Caco-2 (cell line): ENCODE measurements around the gene GPM6B. TPM values are rescaled to one million over a fixed set of nuclear protein-coding genes. Genes with fewer than 3 reads are reported as not detected.

Experiments used
- BruUV-seq: library from RNA; stranded (reverse); fragments of 400-500 nt; replicated peaks from 2 replicates; lab custom pipeline; 2021; lab: Mats Ljungman, UMichigan
- CTCF ChIA-PET: fragments of 300-600 bp; sonication (Branson Sonifier 250); formaldehyde crosslinking; loops from one replicate; lab custom pipeline; 2022; ENCODE audit warnings: antibody characterized with exemption; lab: Charles Lee
- POLR2A ChIA-PET: fragments of 300-600 bp; sonication (Branson Sonifier 250); formaldehyde crosslinking; loops from one replicate; lab custom pipeline; 2022; ENCODE audit warnings: antibody characterized with exemption; lab: Charles Lee
- DNase-seq, 2 experiments: peaks; one replicate each; pipeline versions ENCODE4 v3.0.0 to v3.0.0-alpha.2; 2020 to 2022
- H3K27me3 ChIP-seq: replicated peaks from 2 replicates; pipeline ENCODE4 v1.6.0; 2011; ENCODE audit warnings: low read length; ENCODE audit not compliant: control insufficient read depth, insufficient read depth
- H3K36me3 ChIP-seq: 2 replicates; pipeline ENCODE4 v1.5.1; 2011; ENCODE audit warnings: low read length; ENCODE audit not compliant: control insufficient read depth, insufficient read depth
- H3K4me1 ChIP-seq: fragments of 250-450 bp; sonication (Bioruptor Pico); 2 replicates; pipeline ENCODE4 v1.5.1; 2020; ENCODE audit warnings: mild to moderate bottlenecking
- H3K4me3 ChIP-seq: 2 replicates; pipeline ENCODE4 v1.5.1; 2011; ENCODE audit warnings: low read depth, mild to moderate bottlenecking, control low read depth, low read length
- H3K9me3 ChIP-seq: fragments of 250-450 bp; sonication (Bioruptor Pico); 2 replicates; pipeline ENCODE4 v1.5.1; 2020; ENCODE audit warnings: mild to moderate bottlenecking, moderate library complexity
- H3K27ac Mint-ChIP-seq: one replicate; pipeline ENCODE4 v1.8.0; 2022; ENCODE audit warnings: mixed read lengths; ENCODE audit not compliant: unreplicated experiment
- H3K27me3 Mint-ChIP-seq: one replicate; pipeline ENCODE4 v1.8.0; 2022; ENCODE audit warnings: mixed read lengths; ENCODE audit not compliant: insufficient read depth, unreplicated experiment
- H3K36me3 Mint-ChIP-seq: one replicate; pipeline ENCODE4 v1.8.0; 2022; ENCODE audit warnings: mild to moderate bottlenecking, mixed read lengths; ENCODE audit not compliant: insufficient read depth, unreplicated experiment
- H3K4me1 Mint-ChIP-seq: one replicate; pipeline ENCODE4 v1.8.0; 2022; ENCODE audit warnings: low read depth, mixed read lengths; ENCODE audit not compliant: unreplicated experiment
- H3K4me3 Mint-ChIP-seq: one replicate; pipeline ENCODE4 v1.8.0; 2022; ENCODE audit warnings: mild to moderate bottlenecking, moderate library complexity, mixed read lengths; ENCODE audit not compliant: unreplicated experiment
- H3K9me3 Mint-ChIP-seq: one replicate; pipeline ENCODE4 v1.8.0; 2022; ENCODE audit warnings: mixed read lengths; ENCODE audit not compliant: unreplicated experiment
- intact Hi-C: fragments of 100-400 bp; cut with micrococcal nuclease; formaldehyde crosslinking; loops from one replicate; pipeline ENCODE4 v1.10.0; 2022; ENCODE audit not compliant: unreplicated experiment
- total RNA-seq: library from RNA; stranded (reverse); gene quantifications from 2 replicates; pipeline ENCODE4 v1.2.3, GENCODE V29; 2022
- TF ChIP-seq, protein P1 (sequence below), 2 experiments: fragments of 200-600 bp in 1 of 2; IDR thresholded peaks; 1 replicate in 1 of 2; 2 replicates in 1 of 2; pipeline versions ENCODE4 v1.5.1 to v1.8.0; 2011 to 2022; ENCODE audit warnings: antibody characterized with exemption in 1 of 2, control low read depth in 1 of 2, inconsistent platforms in 1 of 2, low read depth in 1 of 2, low read length in 1 of 2, mild to moderate bottlenecking in 1 of 2, moderate library complexity in 1 of 2; ENCODE audit not compliant: insufficient read depth in 1 of 2, severe bottlenecking in 1 of 2, unreplicated experiment in 1 of 2

The GPM6B gene
- total RNA-seq, 1 experiment from 2014 or later = 0.09 TPM

- Mint-ChIP-seq H3K4me1 (no peaks in the 10 kb centered on the region), H3K4me3 (no peak overlapping the region), H3K27me3 (peaks cover 9% of the 10 kb centered on the region), H3K36me3 (no peaks in the 10 kb centered on the region), H3K27ac (no peak overlapping the region), H3K9me3 (no peaks in the 10 kb centered on the region)
- DNase-seq = no peak
- Histone ChIP-seq H3K27me3 (no peaks in the 10 kb centered on the region), H3K4me3 (no peak overlapping the region), H3K4me1 (no peaks in the 10 kb centered on the region), H3K9me3 (no peaks in the 10 kb centered on the region), H3K36me3 (no peaks in the 10 kb centered on the region)
- ChIA-PET CTCF (no interaction called here), POLR2A (no interaction called here)
- TF ChIP-seq, protein P1, sequence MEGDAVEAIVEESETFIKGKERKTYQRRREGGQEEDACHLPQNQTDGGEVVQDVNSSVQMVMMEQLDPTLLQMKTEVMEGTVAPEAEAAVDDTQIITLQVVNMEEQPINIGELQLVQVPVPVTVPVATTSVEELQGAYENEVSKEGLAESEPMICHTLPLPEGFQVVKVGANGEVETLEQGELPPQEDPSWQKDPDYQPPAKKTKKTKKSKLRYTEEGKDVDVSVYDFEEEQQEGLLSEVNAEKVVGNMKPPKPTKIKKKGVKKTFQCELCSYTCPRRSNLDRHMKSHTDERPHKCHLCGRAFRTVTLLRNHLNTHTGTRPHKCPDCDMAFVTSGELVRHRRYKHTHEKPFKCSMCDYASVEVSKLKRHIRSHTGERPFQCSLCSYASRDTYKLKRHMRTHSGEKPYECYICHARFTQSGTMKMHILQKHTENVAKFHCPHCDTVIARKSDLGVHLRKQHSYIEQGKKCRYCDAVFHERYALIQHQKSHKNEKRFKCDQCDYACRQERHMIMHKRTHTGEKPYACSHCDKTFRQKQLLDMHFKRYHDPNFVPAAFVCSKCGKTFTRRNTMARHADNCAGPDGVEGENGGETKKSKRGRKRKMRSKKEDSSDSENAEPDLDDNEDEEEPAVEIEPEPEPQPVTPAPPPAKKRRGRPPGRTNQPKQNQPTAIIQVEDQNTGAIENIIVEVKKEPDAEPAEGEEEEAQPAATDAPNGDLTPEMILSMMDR (IDR thresholded peaks at IDR 0.05; ENCODE audit: insufficient read depth in 1 of 2, low read depth in 1 of 2, low read length in 1 of 2, severe bottlenecking in 1 of 2, unreplicated experiment in 1 of 2) = no peak
- BruUV-seq = no TSS peak
- intact Hi-C loops = no loop called here
Observed at GRCh38 chrX:13836575-13836974, 19.7 kb upstream of the GPM6B start.

DNA sequence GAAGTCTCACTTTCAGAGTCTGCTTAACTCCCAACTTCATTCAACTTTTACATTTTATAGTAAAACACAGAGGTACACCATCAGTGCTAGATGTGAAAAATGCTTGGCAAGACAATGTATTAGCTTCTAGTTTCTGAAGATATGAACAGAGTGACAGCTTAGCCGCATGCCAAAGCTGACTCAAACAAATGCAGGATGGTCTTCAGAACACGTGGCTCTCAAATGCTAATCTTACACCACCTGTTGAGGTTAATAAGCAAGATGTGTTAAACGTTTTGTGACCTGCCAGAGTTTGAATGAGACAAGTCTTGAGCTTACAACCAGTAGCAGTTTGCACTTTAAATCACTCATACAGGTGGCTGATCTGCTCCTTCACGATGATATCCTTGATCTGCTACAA is 18.9 kb upstream of the GPM6B start:
- POLR2A ChIA-PET = no interaction called here
- H3K27ac Mint-ChIP-seq = no peak overlapping the region
- H3K27me3 ChIP-seq = no peaks in the 10 kb centered on the region
- H3K4me1 ChIP-seq = no peaks in the 10 kb centered on the region
- H3K4me3 Mint-ChIP-seq = no peak overlapping the region
- no peak overlapping the region for H3K4me3 ChIP-seq
- no peak for DNase-seq
- TF ChIP-seq, protein P1 (IDR thresholded peaks at IDR 0.05; ENCODE audit: insufficient read depth in 1 of 2, low read depth in 1 of 2, low read length in 1 of 2, severe bottlenecking in 1 of 2, unreplicated experiment in 1 of 2) = no peak
- BruUV-seq = no TSS peak
- intact Hi-C loops = no loop called here
- H3K36me3 ChIP-seq = no peaks in the 10 kb centered on the region
- CTCF ChIA-PET = no interaction called here
- no peaks in the 10 kb centered on the region for H3K9me3 Mint-ChIP-seq
- peaks cover 6% of the 10 kb centered on the region for H3K27me3 Mint-ChIP-seq
- no peaks in the 10 kb centered on the region for H3K36me3 Mint-ChIP-seq
- H3K9me3 ChIP-seq = no peaks in the 10 kb centered on the region
- no peaks in the 10 kb centered on the region for H3K4me1 Mint-ChIP-seq

GRCh38 chrX:13834355-13834754 is 17.5 kb upstream of the GPM6B start:
- intact Hi-C loops = no loop called here
- Mint-ChIP-seq H3K27ac (no peak overlapping the region), H3K36me3 (no peaks in the 10 kb centered on the region), H3K4me3 (no peak overlapping the region), H3K27me3 (peaks cover 3% of the 10 kb centered on the region), H3K4me1 (no peaks in the 10 kb centered on the region), H3K9me3 (no peaks in the 10 kb centered on the region)
- Histone ChIP-seq H3K36me3 (no peaks in the 10 kb centered on the region), H3K4me3 (no peak overlapping the region), H3K4me1 (no peaks in the 10 kb centered on the region), H3K9me3 (no peaks in the 10 kb centered on the region), H3K27me3 (no peaks in the 10 kb centered on the region)
- DNase-seq = no peak
- ChIA-PET POLR2A (no interaction called here), CTCF (no interaction called here)
- TF ChIP-seq, protein P1 (IDR thresholded peaks at IDR 0.05; ENCODE audit: insufficient read depth in 1 of 2, low read depth in 1 of 2, low read length in 1 of 2, severe bottlenecking in 1 of 2, unreplicated experiment in 1 of 2) = no peak
- no TSS peak for BruUV-seq
